HCT116 (cell line): ENCODE measurements around the gene CTSZ. TPM values are rescaled to one million over a fixed set of nuclear protein-coding genes. Genes with fewer than 3 reads are reported as not detected.

Experiments
- ATAC-seq: fragments of 200-7000 bp; cut with Tn5 transposase; 2 replicates; pipeline ENCODE4 v1.9.1; 2020; ENCODE audit warnings: mild to moderate bottlenecking, moderate library complexity
- BruUV-seq: library from RNA; stranded (reverse); fragments of 400-500 nt; replicated peaks from 2 replicates; lab custom pipeline; 2021; lab: Mats Ljungman, UMichigan
- CTCF ChIA-PET: fragments of 300-600 bp; sonication (Branson Sonifier 250); formaldehyde crosslinking; loops from one replicate; lab custom pipeline; 2021; ENCODE audit warnings: antibody characterized with exemption; lab: Charles Lee
- POLR2A ChIA-PET: fragments of 300-600, 350-600 bp; sonication (Branson Sonifier 250); formaldehyde crosslinking; loops from one replicate; lab custom pipeline; 2021; ENCODE audit warnings: antibody characterized with exemption; lab: Charles Lee
- RAD21 ChIA-PET, 2 experiments: fragments of 300-600 bp; sonication (Branson Sonifier 250); formaldehyde crosslinking; loops; one replicate each; lab custom pipeline; 2023; ENCODE audit warnings: low total read pairs in 2 of 2; ENCODE audit not compliant: uncharacterized antibody in 2 of 2, unreplicated experiment in 2 of 2, low non-redundant PET in 1 of 2; lab: Charles Lee
- DNase-seq: peaks from one replicate; pipeline ENCODE4 v3.0.0-alpha.2; 2010; ENCODE audit warnings: low read depth, low spot score
- H2AFZ ChIP-seq: fragments of 200-600 bp; shearing (Covaris generic), sonication (generic); 2 replicates; pipeline ENCODE4 v1.6.1; 2017; ENCODE audit warnings: low read depth, mixed run types, mixed read lengths, antibody characterized with exemption, low read length; ENCODE audit not compliant: poor library complexity, severe bottlenecking
- H3K27ac ChIP-seq: 2 replicates; pipeline ENCODE4 v1.5.1; 2012; ENCODE audit warnings: low read depth, low read length
- H3K27me3 ChIP-seq: fragments of 200-600 bp; sonication (generic); 2 replicates; pipeline ENCODE4 v1.6.1; 2016; ENCODE audit warnings: mixed run types, low read length, mixed read lengths; ENCODE audit not compliant: insufficient read depth
- H3K36me3 ChIP-seq, 2 experiments: fragments of 200-500 bp in 1 of 2; fragments of 200-600 bp in 1 of 2; sonication (Bioruptor generic) in 1 of 2; sonication (generic) in 1 of 2; 2 replicates each; pipeline versions ENCODE4 v1.5.1 to v1.6.1; 2014 to 2016; ENCODE audit warnings: low read length in 2 of 2, inconsistent platforms in 1 of 2, mixed read lengths in 1 of 2, mixed run types in 1 of 2; ENCODE audit not compliant: insufficient read depth in 2 of 2, control insufficient read depth in 1 of 2
- H3K4me1 ChIP-seq, 2 experiments: fragments of 200-600 bp in 1 of 2; sonication (generic) in 1 of 2; 2 replicates each; pipeline versions ENCODE4 v1.5.1 to v1.6.1; 2012 to 2017; ENCODE audit warnings: low read length in 2 of 2, inconsistent platforms in 1 of 2, mild to moderate bottlenecking in 1 of 2, mixed read lengths in 1 of 2, mixed run types in 1 of 2, moderate library complexity in 1 of 2; ENCODE audit not compliant: insufficient read depth in 2 of 2, control insufficient read depth in 1 of 2
- H3K4me2 ChIP-seq: fragments of 200-600 bp; sonication (generic); 2 replicates; pipeline ENCODE4 v1.6.1; 2017; ENCODE audit warnings: mixed run types, low read length, mixed read lengths
- H3K4me3 ChIP-seq, 2 experiments: fragments of 200-600 bp in 1 of 2; sonication (generic) in 1 of 2; replicated peaks in 1 of 2; 2 replicates each; pipeline ENCODE4 v1.5.1; 2011 to 2016; ENCODE audit warnings: low read length in 2 of 2, control low read depth in 1 of 2, low read depth in 1 of 2, mild to moderate bottlenecking in 1 of 2, mixed read lengths in 1 of 2, mixed run types in 1 of 2
- H3K79me2 ChIP-seq: fragments of 200-600 bp; sonication (generic); 2 replicates; pipeline ENCODE4 v1.6.1; 2017; ENCODE audit warnings: mild to moderate bottlenecking, mixed run types, low read length, moderate library complexity, mixed read lengths; ENCODE audit not compliant: insufficient read depth
- H3K9ac ChIP-seq: fragments of 200-600 bp; sonication (generic); 2 replicates; pipeline ENCODE4 v1.6.1; 2016; ENCODE audit warnings: low read length, mixed read lengths
- H3K9me2 ChIP-seq: fragments of 200-600 bp; sonication (generic), shearing (Covaris generic); 2 replicates; pipeline ENCODE4 v1.6.1; 2017; ENCODE audit warnings: mixed run types, mild to moderate bottlenecking, moderate library complexity; ENCODE audit not compliant: insufficient read depth
- H3K9me3 ChIP-seq, 2 experiments: fragments of 200-500 bp in 1 of 2; fragments of 200-600 bp in 1 of 2; sonication (Bioruptor generic) in 1 of 2; sonication (generic) in 1 of 2; 2 replicates each; pipeline ENCODE4 v1.6.1; 2014 to 2017; ENCODE audit warnings: low read length in 2 of 2, mixed read lengths in 2 of 2, inconsistent platforms in 1 of 2, low read depth in 1 of 2, mild to moderate bottlenecking in 1 of 2, mixed run types in 1 of 2, moderate library complexity in 1 of 2; ENCODE audit not compliant: control insufficient read depth in 1 of 2, insufficient read depth in 1 of 2
- H4K20me1 ChIP-seq: fragments of 200-600 bp; sonication (generic), shearing (Covaris generic); 2 replicates; pipeline ENCODE4 v1.6.1; 2017; ENCODE audit warnings: mixed run types, mild to moderate bottlenecking, moderate library complexity; ENCODE audit not compliant: insufficient read depth
- CBX3 ChIP-seq: IDR thresholded peaks from 2 replicates; pipeline ENCODE4 v1.6.1; 2012; ENCODE audit warnings: low read depth
- EZH2 ChIP-seq: fragments of 200-600 bp; sonication (generic); IDR thresholded peaks from 2 replicates; pipeline ENCODE4 v1.6.1; 2017; ENCODE audit warnings: antibody characterized with exemption, mixed run types
- FOSL1 ChIP-seq: IDR thresholded peaks from 2 replicates; pipeline ENCODE4 v1.6.1; 2012; ENCODE audit warnings: low read depth
- JUND ChIP-seq: IDR thresholded peaks from 2 replicates; pipeline ENCODE4 v1.6.1; 2012
- RAD21 ChIP-seq: IDR thresholded peaks from 2 replicates; pipeline ENCODE4 v1.6.1; 2012; ENCODE audit warnings: low read depth, mild to moderate bottlenecking
- SRF ChIP-seq: IDR thresholded peaks from 2 replicates; pipeline ENCODE4 v1.6.1; 2012; ENCODE audit warnings: low read depth
- TCF7L2 ChIP-seq: IDR thresholded peaks from 2 replicates; pipeline ENCODE4 v1.7.0; 2011; ENCODE audit warnings: borderline replicate concordance, inconsistent platforms; ENCODE audit not compliant: insufficient read depth, insufficient read length; ENCODE audit errors: extremely low read depth
- YY1 ChIP-seq: IDR thresholded peaks from 2 replicates; pipeline ENCODE4 v1.6.1; 2011; ENCODE audit warnings: low read length, low read depth, moderate library complexity, mild to moderate bottlenecking; ENCODE audit not compliant: insufficient replicate concordance; ENCODE audit errors: extremely low read depth
- ZFX ChIP-seq: fragments of 450-650 bp; IDR thresholded peaks from 2 replicates; pipeline ENCODE4 v1.6.1; 2017
- ZNF274 ChIP-seq: fragments of 200-500 bp; sonication (Bioruptor generic); IDR thresholded peaks from 2 replicates; pipeline ENCODE4 v1.6.1; 2014; ENCODE audit warnings: mild to moderate bottlenecking, low read depth, low read length, inconsistent platforms
- intact Hi-C: fragments of 100-400 bp; cut with micrococcal nuclease; formaldehyde crosslinking; loops from 2 replicates; pipeline ENCODE4 v1.10.0; 2022
- total RNA-seq: library from RNA; stranded (reverse); gene quantifications from one replicate; pipeline ENCODE4 v1.2.1, GENCODE V29; 2021; ENCODE audit not compliant: unreplicated experiment
- TF ChIP-seq, protein P1 (sequence below): IDR thresholded peaks from 2 replicates; pipeline ENCODE4 v1.6.1; 2012
- TF ChIP-seq, protein P2 (sequence below): IDR thresholded peaks from 2 replicates; pipeline ENCODE4 v1.6.1; 2012
- TF ChIP-seq, protein P3 (sequence below), 3 experiments: fragments of 200-600 bp in 1 of 3; sonication (generic) in 1 of 3; IDR thresholded peaks in 2 of 3; conservative IDR thresholded peaks in 1 of 3; 2 replicates each; pipeline ENCODE4 v1.5.1; 2012 to 2017; ENCODE audit warnings: low read depth in 2 of 3, low read length in 2 of 3, antibody characterized with exemption in 1 of 3, borderline replicate concordance in 1 of 3, control low read depth in 1 of 3, mild to moderate bottlenecking in 1 of 3, mixed read lengths in 1 of 3, mixed run types in 1 of 3, moderate library complexity in 1 of 3; ENCODE audit not compliant: insufficient read depth in 1 of 3

The CTSZ gene
- total RNA-seq, 1 experiment from 2014 or later: 100 TPM

DNA sequence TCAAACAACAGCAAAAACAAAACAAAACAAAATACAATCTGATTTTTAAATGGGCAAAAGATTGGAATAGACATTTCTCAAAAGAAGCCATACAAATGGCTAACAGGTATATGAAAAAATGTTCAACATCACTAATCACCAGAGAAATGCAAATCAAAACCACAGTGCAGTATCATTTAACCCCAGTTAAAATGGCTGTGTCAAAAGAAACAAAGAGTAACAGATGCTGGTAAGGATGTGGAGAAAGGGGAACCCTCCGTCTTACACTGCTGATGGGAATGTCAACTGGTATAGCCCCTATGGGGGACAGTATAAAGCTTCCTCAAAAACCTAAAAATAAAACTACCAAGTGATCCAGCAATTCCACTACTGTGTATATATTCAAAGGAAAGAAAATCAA, 36.9 kb downstream of the CTSZ start:
- ChIA-PET RAD21 (no interaction called here), CTCF (no interaction called here), POLR2A (no interaction called here)
- Histone ChIP-seq H3K4me2 (no peak overlapping the region), H2AFZ (no peak overlapping the region), H3K9me3 (peaks cover 0 to 5% of the 10 kb centered on the region in 2 experiments; a peak in 1 of 4 replicates), H3K36me3 (no peaks in the 10 kb centered on the region), H3K9ac (no peak overlapping the region), H3K27ac (no peak overlapping the region), H3K4me3 (no peak overlapping the region), H3K27me3 (no peaks in the 10 kb centered on the region), H3K79me2 (no peaks in the 10 kb centered on the region), H4K20me1 (no peaks in the 10 kb centered on the region), H3K9me2 (no peaks in the 10 kb centered on the region), H3K4me1 (no peaks in the 10 kb centered on the region)
- intact Hi-C loops: no loop called here
- no peak for DNase-seq
- ATAC-seq: no peak
- TF ChIP-seq RAD21: no peak
- no peak for TF ChIP-seq TCF7L2
- TF ChIP-seq, protein P1, sequence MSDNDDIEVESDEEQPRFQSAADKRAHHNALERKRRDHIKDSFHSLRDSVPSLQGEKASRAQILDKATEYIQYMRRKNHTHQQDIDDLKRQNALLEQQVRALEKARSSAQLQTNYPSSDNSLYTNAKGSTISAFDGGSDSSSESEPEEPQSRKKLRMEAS: no peak
- no peak for TF ChIP-seq JUND
- no peak for TF ChIP-seq CBX3
- TF ChIP-seq, protein P2, sequence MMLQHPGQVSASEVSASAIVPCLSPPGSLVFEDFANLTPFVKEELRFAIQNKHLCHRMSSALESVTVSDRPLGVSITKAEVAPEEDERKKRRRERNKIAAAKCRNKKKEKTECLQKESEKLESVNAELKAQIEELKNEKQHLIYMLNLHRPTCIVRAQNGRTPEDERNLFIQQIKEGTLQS: no peak
- no peak for TF ChIP-seq ZNF274
- no TSS peak for BruUV-seq

DNA sequence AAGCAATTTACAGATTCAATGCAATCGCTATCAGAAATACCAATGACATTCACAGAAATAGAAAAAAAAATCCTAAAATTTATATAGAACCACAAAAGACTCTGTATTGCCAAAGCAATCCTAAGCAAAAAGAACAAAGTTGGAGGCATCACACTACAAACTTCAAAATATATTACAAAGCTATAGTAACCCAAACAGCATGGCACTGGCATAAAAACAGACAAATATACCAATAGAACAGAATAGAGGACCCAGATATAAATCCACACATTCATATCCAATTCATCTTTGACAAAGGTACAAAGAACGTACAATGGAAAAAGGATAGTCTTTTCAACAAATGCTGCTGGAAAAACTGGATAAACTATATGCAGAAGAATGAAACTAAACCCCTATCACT, 37.6 kb downstream of the CTSZ start:
- H3K9me3 ChIP-seq: peaks cover 0 to 5% of the 10 kb centered on the region in 2 experiments; a peak in 1 of 4 replicates
- H2AFZ ChIP-seq: no peak overlapping the region
- no peaks in the 10 kb centered on the region for H3K4me1 ChIP-seq
- no peak overlapping the region for H3K4me3 ChIP-seq
- H3K4me2 ChIP-seq: no peak overlapping the region
- BruUV-seq: no TSS peak
- H3K9me2 ChIP-seq: no peaks in the 10 kb centered on the region
- CTCF ChIA-PET: no interaction called here
- H3K36me3 ChIP-seq: no peaks in the 10 kb centered on the region
- H3K27me3 ChIP-seq: no peaks in the 10 kb centered on the region
- intact Hi-C loops: no loop called here
- H3K9ac ChIP-seq: no peak overlapping the region
- TF ChIP-seq EZH2 (no peak), TCF7L2 (no peak), FOSL1 (no peak), SRF (no peak), YY1 (no peak), ZFX (no peak)
- TF ChIP-seq, protein P2: no peak
- TF ChIP-seq, protein P1: no peak
- TF ChIP-seq, protein P3, sequence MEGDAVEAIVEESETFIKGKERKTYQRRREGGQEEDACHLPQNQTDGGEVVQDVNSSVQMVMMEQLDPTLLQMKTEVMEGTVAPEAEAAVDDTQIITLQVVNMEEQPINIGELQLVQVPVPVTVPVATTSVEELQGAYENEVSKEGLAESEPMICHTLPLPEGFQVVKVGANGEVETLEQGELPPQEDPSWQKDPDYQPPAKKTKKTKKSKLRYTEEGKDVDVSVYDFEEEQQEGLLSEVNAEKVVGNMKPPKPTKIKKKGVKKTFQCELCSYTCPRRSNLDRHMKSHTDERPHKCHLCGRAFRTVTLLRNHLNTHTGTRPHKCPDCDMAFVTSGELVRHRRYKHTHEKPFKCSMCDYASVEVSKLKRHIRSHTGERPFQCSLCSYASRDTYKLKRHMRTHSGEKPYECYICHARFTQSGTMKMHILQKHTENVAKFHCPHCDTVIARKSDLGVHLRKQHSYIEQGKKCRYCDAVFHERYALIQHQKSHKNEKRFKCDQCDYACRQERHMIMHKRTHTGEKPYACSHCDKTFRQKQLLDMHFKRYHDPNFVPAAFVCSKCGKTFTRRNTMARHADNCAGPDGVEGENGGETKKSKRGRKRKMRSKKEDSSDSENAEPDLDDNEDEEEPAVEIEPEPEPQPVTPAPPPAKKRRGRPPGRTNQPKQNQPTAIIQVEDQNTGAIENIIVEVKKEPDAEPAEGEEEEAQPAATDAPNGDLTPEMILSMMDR (IDR thresholded peaks at IDR 0.05 in 2 of 3, conservative IDR thresholded peaks at IDR 0.05 in 1 of 3; ENCODE audit: borderline replicate concordance in 1 of 3, insufficient read depth in 1 of 3, low read depth in 2 of 3, low read length in 2 of 3): no peak
- TF ChIP-seq, all 23 proteins: peak for 0
- DNase-seq (no peak), ATAC-seq (no peak)
- ChIA-PET RAD21 (no interaction called here), POLR2A (no interaction called here)
- Histone ChIP-seq H3K79me2 (no peaks in the 10 kb centered on the region), H4K20me1 (no peaks in the 10 kb centered on the region), H3K27ac (no peak overlapping the region)
